ENCODE data around the gene COL19A1. TPM values are rescaled to one million over a fixed set of nuclear protein-coding genes. Genes with fewer than 3 reads are reported as not detected.
A peak's percentile ranks its signal among the peaks of the same experiment; 100 is the strongest.

Gene COL19A1
- total RNA-seq, 2 experiments from 2014 or later, result not detected

DNA sequence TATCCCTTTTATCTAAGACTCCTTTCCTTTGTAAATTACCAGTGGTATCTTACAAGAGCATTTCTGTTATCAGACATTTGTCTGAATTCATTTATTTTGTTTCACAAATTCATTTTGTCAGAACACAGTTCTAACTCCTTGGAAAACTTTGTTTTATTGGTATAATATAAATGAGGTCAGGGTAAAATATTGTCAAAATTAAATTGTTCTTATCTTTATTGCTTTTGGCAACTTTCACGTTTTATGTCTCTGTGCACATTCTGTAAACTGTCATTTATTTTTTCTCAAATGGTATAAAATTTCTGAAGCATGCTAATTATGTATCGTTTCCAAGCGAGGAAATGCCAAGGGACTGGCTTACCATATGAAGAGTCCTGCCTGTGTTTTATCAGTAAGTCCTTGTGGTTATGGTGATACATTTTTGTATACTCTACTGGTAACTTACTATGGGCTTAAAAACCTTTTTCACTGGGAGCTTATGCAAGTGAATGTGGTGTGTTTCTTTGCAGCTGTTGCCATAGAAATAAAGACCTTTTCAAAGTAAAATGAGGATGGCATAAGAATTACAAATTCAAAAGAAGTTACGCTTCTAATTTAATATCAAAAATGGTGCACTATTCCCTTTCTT, 214.2 kb downstream of the COL19A1 start:
- Mint-ChIP-seq H3K36me3 (ENCODE audit: low read depth) (no peaks in the 10 kb centered on the region), H3K4me1 (no peaks in the 10 kb centered on the region), H3K4me3 (no peak overlapping the region), H3K27ac (no peak overlapping the region), H3K27me3 (no peaks in the 10 kb centered on the region), H3K9me3 (ENCODE audit: low read depth) (no peaks in the 10 kb centered on the region)
- intact Hi-C loops (cut with DNase I, micrococcal nuclease), result no loop called here
- POLR2A ChIA-PET, result no interaction called here
- ATAC-seq, result no peak
- CTCF ChIA-PET, result no interaction called here
- no peak for DNase-seq

DNA sequence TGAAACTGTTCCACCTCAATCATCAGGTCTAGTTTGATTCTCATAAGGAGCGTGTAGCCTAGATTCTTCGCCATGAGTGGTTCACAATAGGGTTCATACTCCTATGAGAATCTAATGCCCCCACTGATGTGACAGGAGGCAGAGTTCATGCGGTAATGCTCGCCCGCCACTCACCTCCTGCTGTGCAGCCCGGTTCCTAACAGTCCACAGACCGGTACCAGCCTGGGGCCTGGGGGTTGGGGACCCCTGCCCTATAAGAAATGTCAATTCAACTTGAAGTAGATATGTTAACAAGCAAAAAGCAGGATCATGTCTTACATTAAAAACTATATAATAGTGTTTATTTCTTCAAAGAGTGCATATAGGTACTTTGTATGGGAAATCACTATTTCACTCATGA, 216.5 kb downstream of the COL19A1 start:
- peaks cover 3% of the 10 kb centered on the region for H3K27me3 Mint-ChIP-seq
- H3K4me3 Mint-ChIP-seq, result no peak overlapping the region
- H3K4me1 Mint-ChIP-seq, result no peaks in the 10 kb centered on the region
- H3K36me3 Mint-ChIP-seq (ENCODE audit: low read depth), result no peaks in the 10 kb centered on the region
- DNase-seq (no peak), ATAC-seq (no peak)
- CTCF ChIA-PET, result no interaction called here
- no peaks in the 10 kb centered on the region for H3K9me3 Mint-ChIP-seq (ENCODE audit: low read depth)
- intact Hi-C loops (cut with DNase I, micrococcal nuclease), result no loop called here
- POLR2A ChIA-PET, result no interaction called here
- no peak overlapping the region for H3K27ac Mint-ChIP-seq

DNA sequence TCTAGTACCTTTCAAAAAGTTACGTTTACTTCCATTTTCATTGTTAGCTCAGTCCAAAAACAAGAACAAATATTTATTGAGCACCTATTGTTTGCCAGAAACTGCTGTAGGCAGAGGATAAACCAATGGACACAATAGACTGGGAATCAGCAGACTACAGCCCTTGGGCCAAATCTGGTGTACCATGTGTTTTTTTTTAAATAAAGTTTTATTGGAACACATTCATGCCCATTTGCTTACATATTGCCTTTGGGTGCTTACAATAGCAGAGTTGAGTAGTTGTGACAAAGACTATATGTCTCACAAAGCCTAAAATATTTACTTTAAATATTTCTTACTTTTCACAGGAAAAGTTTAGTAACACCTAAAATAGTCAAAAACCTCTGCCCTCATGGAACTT, 220.4 kb downstream of the COL19A1 start:
- intact Hi-C loops (cut with DNase I, micrococcal nuclease), result no loop called here
- Mint-ChIP-seq H3K36me3 (ENCODE audit: low read depth) (no peaks in the 10 kb centered on the region), H3K27me3 (peaks cover 3% of the 10 kb centered on the region), H3K4me1 (no peaks in the 10 kb centered on the region), H3K4me3 (no peak overlapping the region), H3K27ac (no peak overlapping the region), H3K9me3 (ENCODE audit: low read depth) (no peaks in the 10 kb centered on the region)
- ChIA-PET CTCF (no interaction called here), POLR2A (no interaction called here)
- DNase-seq, result no peak
- ATAC-seq, result no peak

DNA sequence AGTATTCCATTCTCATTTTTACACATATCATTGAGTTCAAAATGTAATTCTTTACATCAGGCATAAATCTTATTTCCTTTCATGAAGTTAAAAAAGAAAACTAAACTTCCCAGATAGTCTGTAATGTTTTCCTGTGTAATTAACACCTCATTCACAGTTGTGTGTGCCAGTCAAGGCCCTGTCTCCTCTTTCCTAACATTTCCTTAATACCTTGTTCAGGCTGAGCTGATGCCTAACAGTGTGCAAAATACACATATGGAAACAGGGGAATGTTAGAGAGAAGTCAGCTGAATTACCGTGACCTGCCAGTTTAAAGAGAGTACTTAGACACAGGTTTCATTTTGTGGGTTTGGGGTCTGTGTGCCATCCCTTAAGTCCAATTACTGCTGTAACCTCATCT, 227.8 kb downstream of the COL19A1 start:
- POLR2A ChIA-PET, result no interaction called here
- no peak overlapping the region for H3K4me3 Mint-ChIP-seq
- H3K36me3 Mint-ChIP-seq (ENCODE audit: low read depth), result no peaks in the 10 kb centered on the region
- intact Hi-C loops (cut with DNase I, micrococcal nuclease), result no loop called here
- ATAC-seq, result no peak
- no peaks in the 10 kb centered on the region for H3K9me3 Mint-ChIP-seq (ENCODE audit: low read depth)
- peaks cover 5% of the 10 kb centered on the region for H3K27me3 Mint-ChIP-seq
- CTCF ChIA-PET, result no interaction called here
- H3K27ac Mint-ChIP-seq, result no peak overlapping the region
- no peak for DNase-seq
- H3K4me1 Mint-ChIP-seq, result no peaks in the 10 kb centered on the region

DNA sequence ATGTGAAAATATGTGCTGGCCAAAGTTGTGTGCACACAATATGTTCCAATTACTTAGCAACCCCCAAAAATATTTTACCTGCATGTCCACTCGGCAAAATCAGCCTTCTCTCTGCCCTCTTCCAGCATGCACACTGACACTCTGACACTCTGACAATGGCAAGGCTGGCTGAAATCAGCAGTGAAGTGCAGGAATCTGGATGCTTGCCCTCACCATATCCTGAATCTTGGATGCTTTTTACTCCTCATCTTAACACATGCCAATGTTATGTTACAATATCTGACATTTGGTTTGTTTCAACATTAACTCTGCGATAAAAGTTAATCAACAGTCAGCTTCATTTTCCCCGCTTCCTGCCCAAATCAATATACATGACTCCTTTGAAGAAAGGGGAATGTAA, 233.4 kb downstream of the COL19A1 start:
- ChIA-PET POLR2A (no interaction called here), CTCF (no interaction called here)
- no peak for DNase-seq
- H3K4me1 Mint-ChIP-seq, result no peaks in the 10 kb centered on the region
- no peaks in the 10 kb centered on the region for H3K36me3 Mint-ChIP-seq (ENCODE audit: low read depth)
- H3K27me3 Mint-ChIP-seq, result peaks cover 4% of the 10 kb centered on the region
- H3K9me3 Mint-ChIP-seq (ENCODE audit: low read depth), result no peaks in the 10 kb centered on the region
- no peak for ATAC-seq
- no peak overlapping the region for H3K4me3 Mint-ChIP-seq
- intact Hi-C loops (cut with DNase I, micrococcal nuclease), result loop anchor here (5.0 to 10.0 kb wide), 2 partner anchors 68 to 1755 kb away; no protein-coding TSS in a partner anchor
- no peak overlapping the region for H3K27ac Mint-ChIP-seq

DNA sequence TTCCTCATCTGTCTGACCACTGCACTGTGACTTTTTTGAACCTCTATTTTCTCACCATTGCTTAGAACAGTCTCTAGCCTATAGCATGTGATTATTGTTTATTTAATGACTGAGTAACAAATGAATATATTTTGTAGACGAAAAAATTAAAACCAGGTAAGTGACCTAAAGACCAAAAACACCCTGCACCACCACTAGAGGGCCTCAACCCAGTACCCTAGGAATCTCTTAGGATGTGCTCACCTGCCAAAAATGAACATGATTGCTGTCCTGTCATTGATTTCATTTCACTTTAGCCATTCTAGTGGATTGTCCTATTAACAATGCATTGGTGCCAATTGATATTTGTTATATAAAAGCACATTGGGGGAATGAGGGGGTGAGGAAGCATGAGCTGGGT, 237.4 kb downstream of the COL19A1 start:
- no peak for ATAC-seq
- H3K27ac Mint-ChIP-seq, result no peak overlapping the region
- H3K27me3 Mint-ChIP-seq, result peaks cover 4% of the 10 kb centered on the region
- peak; percentile 12 for DNase-seq
- ChIA-PET POLR2A (no interaction called here), CTCF (interaction anchor here (0.6 to 2.8 kb wide), 5 partner anchors 9 to 153 kb away, joined by 3 to 13 read pairs (median 3); no protein-coding TSS in a partner anchor)
- intact Hi-C loops (cut with DNase I, micrococcal nuclease), result loop anchor here (5.0 to 10.0 kb wide), 2 partner anchors 64 to 1759 kb away; no protein-coding TSS in a partner anchor
- H3K4me1 Mint-ChIP-seq, result no peaks in the 10 kb centered on the region
- H3K4me3 Mint-ChIP-seq, result no peak overlapping the region
- H3K9me3 Mint-ChIP-seq (ENCODE audit: low read depth), result no peaks in the 10 kb centered on the region
- H3K36me3 Mint-ChIP-seq (ENCODE audit: low read depth), result no peaks in the 10 kb centered on the region

DNA sequence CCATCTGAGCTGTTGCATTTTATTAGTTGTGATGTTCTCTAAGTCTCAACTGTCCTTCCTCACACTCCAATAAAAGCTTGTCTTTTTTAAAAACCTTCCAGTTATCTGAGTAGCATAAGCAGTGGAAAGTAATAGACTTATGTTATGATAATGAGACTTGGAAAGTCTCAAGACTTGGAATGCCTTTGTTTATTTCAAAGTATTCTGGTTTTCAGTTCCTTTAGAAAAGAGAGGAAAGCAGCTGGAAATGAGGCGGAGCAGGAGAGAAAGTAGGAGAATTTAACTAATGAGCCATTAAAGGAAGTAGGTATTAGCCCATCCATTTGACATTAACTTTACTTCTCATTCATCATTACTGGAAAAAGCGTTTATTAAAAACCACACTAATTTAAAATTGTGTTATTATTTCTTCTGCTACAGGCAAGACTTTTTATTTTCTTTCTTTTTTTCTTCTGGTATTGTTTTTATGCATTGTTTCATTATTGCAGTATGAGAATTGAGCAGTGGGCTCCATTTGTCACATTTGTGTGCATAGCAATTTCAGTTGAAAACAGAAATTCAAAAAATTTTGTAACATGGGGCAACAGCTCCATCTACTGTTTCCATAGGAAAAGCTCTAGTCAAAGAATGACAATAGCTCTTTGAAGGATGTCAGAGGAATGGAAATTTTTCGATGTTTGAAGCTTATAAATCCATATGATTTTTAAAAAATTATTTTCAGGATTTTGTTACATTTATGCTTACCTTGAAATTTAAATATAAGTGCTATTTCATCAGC, 241.7 kb downstream of the COL19A1 start:
- H3K36me3 Mint-ChIP-seq (ENCODE audit: low read depth), result no peaks in the 10 kb centered on the region
- H3K4me1 Mint-ChIP-seq, result no peaks in the 10 kb centered on the region
- no peaks in the 10 kb centered on the region for H3K9me3 Mint-ChIP-seq (ENCODE audit: low read depth)
- CTCF ChIA-PET, result interaction anchor here (0.6 to 2.5 kb wide), 15 partner anchors 9 to 1534 kb away, joined by 3 to 7 read pairs (median 3); no protein-coding TSS in a partner anchor
- POLR2A ChIA-PET, result no interaction called here
- intact Hi-C loops (cut with DNase I, micrococcal nuclease), result loop anchor here (1.0 to 10.0 kb wide), 8 partner anchors 271 to 1763 kb away; no protein-coding TSS in a partner anchor
- H3K4me3 Mint-ChIP-seq, result no peak overlapping the region
- ATAC-seq (no peak), DNase-seq (no peak)
- H3K27ac Mint-ChIP-seq, result no peak overlapping the region
- peaks cover 8% of the 10 kb centered on the region for H3K27me3 Mint-ChIP-seq

DNA sequence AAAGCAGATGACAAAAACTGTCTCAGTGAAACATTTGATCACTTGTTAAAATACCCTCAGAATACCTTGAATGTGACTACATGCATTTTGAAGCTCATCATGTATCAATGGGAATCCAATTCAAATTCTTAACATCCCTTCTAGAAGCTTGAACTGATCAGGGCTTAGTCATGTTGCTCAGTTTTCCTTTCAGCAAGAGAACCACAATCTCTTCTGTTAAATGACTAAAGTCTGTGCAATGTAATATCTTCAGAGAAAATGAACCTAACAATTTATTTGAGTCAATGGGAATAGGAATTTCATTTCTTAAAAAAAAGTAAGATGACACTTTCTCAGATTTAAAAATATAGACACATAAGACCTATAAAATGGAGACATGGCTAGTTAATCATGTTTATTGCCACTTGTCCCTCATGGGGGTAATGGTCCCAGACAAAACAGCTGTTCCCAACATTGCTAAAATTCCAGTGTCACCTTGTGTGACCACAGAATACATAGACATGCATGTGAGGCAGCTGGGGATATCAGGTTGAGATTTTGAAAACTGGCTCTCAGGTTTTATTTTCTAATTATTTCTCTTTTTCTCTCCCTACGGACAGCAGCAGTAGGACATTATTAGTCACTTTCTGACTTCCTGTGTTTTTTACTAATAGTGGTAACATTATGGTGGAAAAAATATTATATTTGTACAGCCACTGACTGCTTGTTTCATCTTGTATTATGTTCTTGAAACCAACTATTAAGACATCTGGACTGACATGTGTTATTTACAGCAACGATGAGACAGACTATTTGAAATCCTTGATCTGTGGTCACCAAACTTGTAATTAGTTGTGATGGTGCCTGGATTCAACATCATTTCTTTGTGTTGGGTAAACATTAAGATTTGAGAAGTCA, 244.0 kb downstream of the COL19A1 start:
- no peak overlapping the region for H3K4me3 Mint-ChIP-seq
- no peak overlapping the region for H3K27ac Mint-ChIP-seq
- H3K9me3 Mint-ChIP-seq (ENCODE audit: low read depth), result no peaks in the 10 kb centered on the region
- CTCF ChIA-PET, result no interaction called here
- ATAC-seq, result no peak
- H3K4me1 Mint-ChIP-seq, result no peaks in the 10 kb centered on the region
- peaks cover 14% of the 10 kb centered on the region for H3K27me3 Mint-ChIP-seq
- H3K36me3 Mint-ChIP-seq (ENCODE audit: low read depth), result no peaks in the 10 kb centered on the region
- intact Hi-C loops (cut with DNase I, micrococcal nuclease), result no loop called here
- DNase-seq, result no peak
- POLR2A ChIA-PET, result no interaction called here

DNA sequence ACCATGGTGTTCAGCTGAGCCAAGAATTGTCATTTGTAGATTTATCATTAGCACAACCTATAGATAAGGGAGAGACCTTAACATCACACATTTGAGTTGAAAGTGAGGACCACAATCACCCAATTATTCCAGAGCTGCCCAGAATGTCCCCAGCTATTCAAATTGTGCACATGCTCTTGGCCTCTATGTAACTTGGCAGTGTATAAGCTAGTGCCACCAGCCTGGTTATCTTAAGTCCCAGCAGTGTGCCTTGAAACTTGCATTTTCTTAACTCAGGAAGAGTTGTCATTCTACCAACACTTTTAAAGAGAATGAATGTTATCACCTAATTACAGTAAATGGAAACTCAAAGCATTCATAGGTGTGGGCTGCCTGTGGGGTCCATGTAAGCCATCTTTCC, 245.4 kb downstream of the COL19A1 start:
- Mint-ChIP-seq H3K27ac (no peak overlapping the region), H3K4me1 (no peaks in the 10 kb centered on the region), H3K27me3 (peaks cover 14% of the 10 kb centered on the region), H3K36me3 (ENCODE audit: low read depth) (no peaks in the 10 kb centered on the region), H3K4me3 (no peak overlapping the region), H3K9me3 (ENCODE audit: low read depth) (no peaks in the 10 kb centered on the region)
- DNase-seq (no peak), ATAC-seq (no peak)
- intact Hi-C loops (cut with DNase I, micrococcal nuclease), result no loop called here
- POLR2A ChIA-PET, result no interaction called here
- CTCF ChIA-PET, result interaction anchor here (2.9 kb wide), 1 partner anchor 9 kb away, joined by 13 read pairs; no protein-coding TSS in a partner anchor

DNA sequence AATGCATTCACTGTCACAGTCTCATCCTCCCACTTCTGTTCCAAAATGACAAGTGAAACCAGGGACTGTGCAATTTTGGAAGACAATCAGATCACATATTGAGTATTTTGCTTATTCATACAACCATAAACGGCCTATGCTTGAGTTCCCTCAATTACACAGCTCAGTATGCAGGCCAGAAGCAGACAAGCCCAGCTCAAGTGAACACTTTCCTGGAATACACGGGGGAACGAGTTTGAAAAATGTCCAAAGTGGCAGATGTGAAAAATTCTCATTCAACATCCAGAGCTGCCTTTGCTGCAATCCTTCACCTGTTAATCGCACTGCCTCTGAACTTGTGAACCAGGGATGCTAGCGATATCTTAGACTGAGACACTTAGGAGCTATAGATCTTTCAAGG, 246.4 kb downstream of the COL19A1 start:
- H3K36me3 Mint-ChIP-seq (ENCODE audit: low read depth), result no peaks in the 10 kb centered on the region
- H3K9me3 Mint-ChIP-seq (ENCODE audit: low read depth), result no peaks in the 10 kb centered on the region
- H3K27me3 Mint-ChIP-seq, result peaks cover 14% of the 10 kb centered on the region
- DNase-seq, result no peak
- CTCF ChIA-PET, result interaction anchor here (0.6 to 2.9 kb wide), 3 partner anchors 10 to 1748 kb away, joined by 3 to 13 read pairs (median 5); no protein-coding TSS in a partner anchor
- POLR2A ChIA-PET, result interaction anchor here (0.6 kb wide), 1 partner anchor 18 kb away, joined by 4 read pairs; no protein-coding TSS in a partner anchor
- intact Hi-C loops (cut with DNase I, micrococcal nuclease), result no loop called here
- no peak for ATAC-seq
- no peak overlapping the region for H3K27ac Mint-ChIP-seq
- H3K4me1 Mint-ChIP-seq, result no peaks in the 10 kb centered on the region
- no peak overlapping the region for H3K4me3 Mint-ChIP-seq

DNA sequence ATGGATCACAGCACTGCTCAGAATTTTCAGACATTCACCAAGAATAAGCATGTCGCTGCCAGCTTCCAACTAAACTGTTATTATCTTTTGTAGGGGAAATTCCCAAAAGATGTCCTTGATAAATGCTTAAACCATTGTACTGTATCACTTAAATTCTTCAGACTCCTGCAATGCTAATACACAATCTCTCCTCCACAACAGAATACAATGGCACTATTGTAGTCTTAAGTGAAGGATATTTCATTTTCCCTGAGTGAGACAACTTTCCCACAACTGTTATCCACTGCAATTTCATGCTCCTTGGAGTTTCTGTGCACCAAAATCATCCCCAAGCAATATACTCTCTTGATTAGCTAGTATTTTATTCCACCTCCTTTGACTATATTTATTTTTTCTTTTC, 246.8 kb downstream of the COL19A1 start:
- no peaks in the 10 kb centered on the region for H3K4me1 Mint-ChIP-seq
- no peaks in the 10 kb centered on the region for H3K36me3 Mint-ChIP-seq (ENCODE audit: low read depth)
- H3K27me3 Mint-ChIP-seq, result peaks cover 13% of the 10 kb centered on the region
- ChIA-PET POLR2A (interaction anchor here (0.6 kb wide), 1 partner anchor 17 kb away, joined by 4 read pairs; no protein-coding TSS in a partner anchor), CTCF (interaction anchor here (2.9 kb wide), 1 partner anchor 11 kb away, joined by 13 read pairs; no protein-coding TSS in a partner anchor)
- H3K4me3 Mint-ChIP-seq, result no peak overlapping the region
- no peak overlapping the region for H3K27ac Mint-ChIP-seq
- H3K9me3 Mint-ChIP-seq (ENCODE audit: low read depth), result no peaks in the 10 kb centered on the region
- DNase-seq (no peak), ATAC-seq (no peak)
- intact Hi-C loops (cut with DNase I, micrococcal nuclease), result no loop called here
